ENCODE results near the gene ZNF444.
A peak's percentile ranks its signal among the peaks of the same experiment; 100 is the strongest.

The ZNF444 gene

DNA sequence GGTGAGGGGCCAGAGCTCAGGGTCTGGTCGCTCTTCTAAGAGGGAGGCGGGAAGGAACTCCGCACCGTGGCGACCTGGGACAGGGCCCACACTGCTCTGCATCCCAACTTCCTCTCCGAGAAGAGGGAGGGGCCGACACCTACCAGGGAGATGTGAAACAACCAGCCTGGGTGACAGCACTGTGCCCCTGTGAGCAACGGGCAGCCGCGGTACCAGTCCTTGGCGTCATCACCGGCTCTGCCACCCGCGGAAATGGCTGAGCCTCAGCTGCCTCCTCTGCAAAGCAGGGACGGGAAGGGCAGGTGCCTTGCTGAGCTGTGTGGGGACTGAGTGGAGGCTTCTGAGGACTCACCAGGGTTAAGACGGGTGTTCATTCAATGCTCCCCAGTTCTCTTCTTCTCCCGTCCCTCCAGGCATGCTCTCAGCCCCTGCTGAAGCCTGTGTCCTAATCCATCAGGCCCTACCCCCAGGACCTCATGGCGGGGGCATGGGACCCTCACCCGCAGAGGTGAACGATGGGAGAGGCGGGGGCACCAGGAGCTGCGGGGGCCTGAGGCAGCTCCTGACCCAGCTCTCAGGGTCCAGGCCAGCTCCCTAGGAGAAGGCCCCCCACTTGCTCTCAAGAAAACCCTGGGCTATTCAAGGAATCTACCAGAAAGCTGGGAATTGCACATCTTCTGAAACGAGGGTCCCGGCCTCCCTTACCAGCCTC, 29.3 kb upstream of the ZNF444 start:
- no peak overlapping the region for H3K4me3 ChIP-seq (ENCODE audit: low read depth, low read length)
- peak overlapping the region; percentile 58 for H3K27ac ChIP-seq
- peaks cover 43% of the 10 kb centered on the region for H3K4me1 ChIP-seq
- peaks cover 88% of the 10 kb centered on the region for H3K79me2 ChIP-seq
- no peak overlapping the region for H3K9ac ChIP-seq
- TF ChIP-seq, protein P1, sequence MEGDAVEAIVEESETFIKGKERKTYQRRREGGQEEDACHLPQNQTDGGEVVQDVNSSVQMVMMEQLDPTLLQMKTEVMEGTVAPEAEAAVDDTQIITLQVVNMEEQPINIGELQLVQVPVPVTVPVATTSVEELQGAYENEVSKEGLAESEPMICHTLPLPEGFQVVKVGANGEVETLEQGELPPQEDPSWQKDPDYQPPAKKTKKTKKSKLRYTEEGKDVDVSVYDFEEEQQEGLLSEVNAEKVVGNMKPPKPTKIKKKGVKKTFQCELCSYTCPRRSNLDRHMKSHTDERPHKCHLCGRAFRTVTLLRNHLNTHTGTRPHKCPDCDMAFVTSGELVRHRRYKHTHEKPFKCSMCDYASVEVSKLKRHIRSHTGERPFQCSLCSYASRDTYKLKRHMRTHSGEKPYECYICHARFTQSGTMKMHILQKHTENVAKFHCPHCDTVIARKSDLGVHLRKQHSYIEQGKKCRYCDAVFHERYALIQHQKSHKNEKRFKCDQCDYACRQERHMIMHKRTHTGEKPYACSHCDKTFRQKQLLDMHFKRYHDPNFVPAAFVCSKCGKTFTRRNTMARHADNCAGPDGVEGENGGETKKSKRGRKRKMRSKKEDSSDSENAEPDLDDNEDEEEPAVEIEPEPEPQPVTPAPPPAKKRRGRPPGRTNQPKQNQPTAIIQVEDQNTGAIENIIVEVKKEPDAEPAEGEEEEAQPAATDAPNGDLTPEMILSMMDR (IDR thresholded peaks at IDR 0.05): no peak
- no peaks in the 10 kb centered on the region for H3K9me3 ChIP-seq (ENCODE audit: control insufficient read depth, low read length)
- H2AFZ ChIP-seq: no peak overlapping the region
- no peaks in the 10 kb centered on the region for H3K36me3 ChIP-seq (ENCODE audit: control insufficient read depth, insufficient read depth, low read length)
- no peaks in the 10 kb centered on the region for H3K27me3 ChIP-seq (ENCODE audit: control insufficient read depth, insufficient read depth, low read length)
- peak overlapping the region; percentile 37 for H3K4me2 ChIP-seq (ENCODE audit: low read length)

DNA sequence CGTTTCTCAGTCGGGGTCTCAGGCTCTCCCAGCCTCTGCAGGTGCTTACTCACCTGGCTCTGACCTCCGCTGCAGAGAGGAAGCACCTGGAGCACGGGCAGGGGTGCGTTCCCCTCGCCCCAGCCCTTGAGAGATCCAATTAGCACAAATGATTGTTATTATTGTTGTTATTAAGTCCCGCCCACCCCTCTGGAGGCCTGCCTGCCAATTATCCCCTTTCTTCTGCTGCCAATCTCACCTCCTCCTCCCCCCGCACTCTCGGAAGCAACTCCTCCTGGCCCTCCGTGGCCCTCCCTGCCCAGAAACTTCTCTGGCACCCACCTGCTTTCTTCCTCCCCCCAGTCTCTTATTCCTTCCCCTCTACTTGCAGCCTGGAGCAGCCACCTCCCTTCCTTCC, 28.8 kb upstream of the ZNF444 start:
- H3K27me3 ChIP-seq (ENCODE audit: control insufficient read depth, insufficient read depth, low read length): no peaks in the 10 kb centered on the region
- H3K4me2 ChIP-seq (ENCODE audit: low read length): no peak overlapping the region
- H3K36me3 ChIP-seq (ENCODE audit: control insufficient read depth, insufficient read depth, low read length): no peaks in the 10 kb centered on the region
- H3K4me1 ChIP-seq: peaks cover 43% of the 10 kb centered on the region
- no peak overlapping the region for H2AFZ ChIP-seq
- peaks cover 88% of the 10 kb centered on the region for H3K79me2 ChIP-seq
- H3K4me3 ChIP-seq (ENCODE audit: low read depth, low read length): no peak overlapping the region
- H3K9me3 ChIP-seq (ENCODE audit: control insufficient read depth, low read length): no peaks in the 10 kb centered on the region
- peak overlapping the region; percentile 58 for H3K27ac ChIP-seq
- TF ChIP-seq, protein P1 (IDR thresholded peaks at IDR 0.05): no peak
- no peak overlapping the region for H3K9ac ChIP-seq

DNA sequence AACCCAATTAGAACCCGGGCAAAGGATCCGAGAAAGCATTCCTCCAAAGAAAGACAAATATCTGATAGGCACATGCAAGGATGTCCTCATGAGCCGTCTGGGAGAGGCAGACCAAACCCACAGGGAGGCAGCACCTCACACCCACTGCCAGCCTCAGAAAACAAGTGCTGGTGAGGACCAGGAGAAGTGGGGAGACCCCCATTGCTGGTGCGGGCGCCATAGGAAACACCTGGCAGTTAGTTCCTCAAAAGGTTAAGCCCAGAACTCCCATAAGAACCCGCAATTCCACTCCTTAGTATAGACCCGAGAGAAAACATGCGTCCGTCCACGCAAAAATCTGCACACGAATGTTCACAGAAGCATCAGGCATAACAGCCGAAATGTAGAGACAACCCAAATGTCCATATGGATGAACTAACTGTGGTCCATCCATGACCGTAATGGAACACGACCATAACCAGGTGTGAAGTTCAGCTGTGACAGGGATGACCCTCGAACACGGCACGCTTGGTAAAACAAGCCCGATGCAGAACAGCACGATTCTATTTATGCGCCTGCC, 27.9 kb upstream of the ZNF444 start:
- H3K4me1 ChIP-seq: peaks cover 43% of the 10 kb centered on the region
- H2AFZ ChIP-seq: no peak overlapping the region
- H3K79me2 ChIP-seq: peaks cover 91% of the 10 kb centered on the region
- H3K4me2 ChIP-seq (ENCODE audit: low read length): no peak overlapping the region
- no peak overlapping the region for H3K4me3 ChIP-seq (ENCODE audit: low read depth, low read length)
- no peaks in the 10 kb centered on the region for H3K9me3 ChIP-seq (ENCODE audit: control insufficient read depth, low read length)
- TF ChIP-seq, protein P1 (IDR thresholded peaks at IDR 0.05): no peak
- H3K27ac ChIP-seq: no peak overlapping the region
- H3K36me3 ChIP-seq (ENCODE audit: control insufficient read depth, insufficient read depth, low read length): no peaks in the 10 kb centered on the region
- H3K9ac ChIP-seq: no peak overlapping the region
- no peaks in the 10 kb centered on the region for H3K27me3 ChIP-seq (ENCODE audit: control insufficient read depth, insufficient read depth, low read length)

DNA sequence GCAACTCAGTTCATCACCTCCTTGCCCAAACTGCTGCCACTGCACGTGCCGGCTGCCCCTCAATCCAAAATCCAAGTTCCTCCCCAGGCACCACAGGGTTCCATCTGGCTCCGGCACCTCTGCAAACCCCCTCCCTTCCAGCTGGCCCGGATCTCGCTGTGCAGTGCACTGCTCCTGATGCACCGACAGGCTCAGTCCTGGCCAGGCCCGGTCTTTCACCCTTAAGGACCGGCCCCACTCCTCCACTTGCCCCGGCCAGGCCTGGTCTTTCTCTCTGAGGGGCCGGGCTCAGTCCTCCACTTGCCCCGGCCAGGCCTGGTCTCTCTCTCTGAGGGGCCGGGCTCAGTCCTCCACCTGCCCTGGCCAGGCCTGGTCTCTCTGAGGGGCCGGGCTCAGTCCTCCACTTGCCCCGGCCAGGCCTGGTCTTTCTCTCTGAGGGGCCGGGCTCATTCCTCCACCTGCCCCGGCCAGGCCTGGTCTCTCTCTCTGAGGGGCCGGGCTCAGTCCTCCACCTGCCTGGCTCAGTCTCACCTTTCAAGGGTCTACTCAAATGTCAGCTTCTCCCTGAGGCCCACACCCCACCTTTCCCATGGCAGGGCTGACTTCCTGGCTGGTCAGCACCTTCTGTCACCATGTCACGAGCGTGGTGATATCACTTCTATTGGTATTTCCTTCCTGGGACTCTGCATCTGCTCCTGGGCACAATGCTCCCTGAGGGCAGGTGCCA, 26.9 kb upstream of the ZNF444 start:
- TF ChIP-seq, protein P1 (IDR thresholded peaks at IDR 0.05): no peak
- no peaks in the 10 kb centered on the region for H3K36me3 ChIP-seq (ENCODE audit: control insufficient read depth, insufficient read depth, low read length)
- H3K4me1 ChIP-seq: peaks cover 36% of the 10 kb centered on the region
- no peaks in the 10 kb centered on the region for H3K27me3 ChIP-seq (ENCODE audit: control insufficient read depth, insufficient read depth, low read length)
- peaks cover 91% of the 10 kb centered on the region for H3K79me2 ChIP-seq
- H3K4me3 ChIP-seq (ENCODE audit: low read depth, low read length): no peak overlapping the region
- H2AFZ ChIP-seq: no peak overlapping the region
- no peak overlapping the region for H3K9ac ChIP-seq
- H3K9me3 ChIP-seq (ENCODE audit: control insufficient read depth, low read length): no peaks in the 10 kb centered on the region
- H3K27ac ChIP-seq: peak overlapping the region; percentile 29
- H3K4me2 ChIP-seq (ENCODE audit: low read length): no peak overlapping the region
